HEK293T (cell line): Measurements from ENCODE around the gene DHX34.

ENCODE experiments used
- ARNT ChIP-seq: fragments of 450-650 bp; IDR thresholded peaks from 2 replicates; pipeline ENCODE4 v1.6.1; 2017; ENCODE audit warnings: mild to moderate bottlenecking
- BHLHE40 ChIP-seq: fragments of 450-650 bp; IDR thresholded peaks from 2 replicates; pipeline ENCODE4 v1.6.1; 2016; ENCODE audit warnings: mild to moderate bottlenecking, moderate library complexity, borderline replicate concordance
- ELF4 ChIP-seq: fragments of 450-650 bp; IDR thresholded peaks from 2 replicates; pipeline ENCODE4 v1.6.1; 2017; ENCODE audit warnings: antibody characterized with exemption
- FOXA1 ChIP-seq: fragments of 450-650 bp; IDR thresholded peaks from 2 replicates; pipeline ENCODE4 v1.6.1; 2016; ENCODE audit warnings: mild to moderate bottlenecking
- FOXK2 ChIP-seq: fragments of 450-650 bp; IDR thresholded peaks from 2 replicates; pipeline ENCODE4 v1.6.1; 2016; ENCODE audit warnings: mild to moderate bottlenecking
- FOXM1 ChIP-seq: fragments of 450-650 bp; IDR thresholded peaks from 2 replicates; pipeline ENCODE4 v1.6.1; 2017; ENCODE audit warnings: mild to moderate bottlenecking, borderline replicate concordance
- HDGF ChIP-seq: fragments of 450-650 bp; IDR thresholded peaks from 2 replicates; pipeline ENCODE4 v1.6.1; 2017; ENCODE audit warnings: antibody characterized with exemption, borderline replicate concordance
- L3MBTL2 ChIP-seq: fragments of 450-650 bp; conservative IDR thresholded peaks from 2 replicates; pipeline ENCODE4 v1.6.1; 2016; ENCODE audit warnings: mild to moderate bottlenecking
- SP1 ChIP-seq: fragments of 450-650 bp; IDR thresholded peaks from 2 replicates; pipeline ENCODE4 v1.6.1; 2017
- SUZ12 ChIP-seq: fragments of 450-650 bp; IDR thresholded peaks from 2 replicates; pipeline ENCODE4 v1.6.1; 2016; ENCODE audit warnings: mild to moderate bottlenecking
- ZNF384 ChIP-seq: fragments of 450-650 bp; IDR thresholded peaks from 2 replicates; pipeline ENCODE4 v1.6.1; 2016
- TF ChIP-seq, protein P1 (sequence below): fragments of 450-650 bp; IDR thresholded peaks from 2 replicates; pipeline ENCODE4 v1.6.1; 2016

GRCh38 chr19:47353307-47353712 lies 4.2 kb downstream of the DHX34 start:
- TF ChIP-seq FOXM1 (no peak), ZNF384 (no peak), SP1 (no peak), ELF4 (no peak), BHLHE40 (no peak), ARNT (no peak), HDGF (no peak), FOXA1 (no peak), FOXK2 (no peak), L3MBTL2 (no peak), SUZ12 (no peak)
- TF ChIP-seq, protein P1, sequence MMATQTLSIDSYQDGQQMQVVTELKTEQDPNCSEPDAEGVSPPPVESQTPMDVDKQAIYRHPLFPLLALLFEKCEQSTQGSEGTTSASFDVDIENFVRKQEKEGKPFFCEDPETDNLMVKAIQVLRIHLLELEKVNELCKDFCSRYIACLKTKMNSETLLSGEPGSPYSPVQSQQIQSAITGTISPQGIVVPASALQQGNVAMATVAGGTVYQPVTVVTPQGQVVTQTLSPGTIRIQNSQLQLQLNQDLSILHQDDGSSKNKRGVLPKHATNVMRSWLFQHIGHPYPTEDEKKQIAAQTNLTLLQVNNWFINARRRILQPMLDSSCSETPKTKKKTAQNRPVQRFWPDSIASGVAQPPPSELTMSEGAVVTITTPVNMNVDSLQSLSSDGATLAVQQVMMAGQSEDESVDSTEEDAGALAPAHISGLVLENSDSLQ: no peak
